HCT116 (cell line): ENCODE data around the gene PIP4K2A. TPM values are rescaled to one million over a fixed set of nuclear protein-coding genes. Genes with fewer than 3 reads are reported as not detected.

Experiments used
- ATAC-seq: fragments of 200-7000 bp; cut with Tn5 transposase; 2 replicates; pipeline ENCODE4 v1.9.1; 2020; ENCODE audit warnings: mild to moderate bottlenecking, moderate library complexity
- BruUV-seq: library from RNA; stranded (reverse); fragments of 400-500 nt; replicated peaks from 2 replicates; lab custom pipeline; 2021; lab: Mats Ljungman, UMichigan
- CTCF ChIA-PET: fragments of 300-600 bp; sonication (Branson Sonifier 250); formaldehyde crosslinking; loops from one replicate; lab custom pipeline; 2021; ENCODE audit warnings: antibody characterized with exemption; lab: Charles Lee
- POLR2A ChIA-PET: fragments of 300-600, 350-600 bp; sonication (Branson Sonifier 250); formaldehyde crosslinking; loops from one replicate; lab custom pipeline; 2021; ENCODE audit warnings: antibody characterized with exemption; lab: Charles Lee
- RAD21 ChIA-PET, 2 experiments: fragments of 300-600 bp; sonication (Branson Sonifier 250); formaldehyde crosslinking; loops; one replicate each; lab custom pipeline; 2023; ENCODE audit warnings: low total read pairs in 2 of 2; ENCODE audit not compliant: uncharacterized antibody in 2 of 2, unreplicated experiment in 2 of 2, low non-redundant PET in 1 of 2; lab: Charles Lee
- DNase-seq: peaks from one replicate; pipeline ENCODE4 v3.0.0-alpha.2; 2010; ENCODE audit warnings: low read depth, low spot score
- H2AFZ ChIP-seq: fragments of 200-600 bp; shearing (Covaris generic), sonication (generic); 2 replicates; pipeline ENCODE4 v1.6.1; 2017; ENCODE audit warnings: low read depth, mixed run types, mixed read lengths, antibody characterized with exemption, low read length; ENCODE audit not compliant: poor library complexity, severe bottlenecking
- H3K27ac ChIP-seq: 2 replicates; pipeline ENCODE4 v1.5.1; 2012; ENCODE audit warnings: low read depth, low read length
- H3K27me3 ChIP-seq: fragments of 200-600 bp; sonication (generic); 2 replicates; pipeline ENCODE4 v1.6.1; 2016; ENCODE audit warnings: mixed run types, low read length, mixed read lengths; ENCODE audit not compliant: insufficient read depth
- H3K36me3 ChIP-seq, 2 experiments: fragments of 200-500 bp in 1 of 2; fragments of 200-600 bp in 1 of 2; sonication (Bioruptor generic) in 1 of 2; sonication (generic) in 1 of 2; 2 replicates each; pipeline versions ENCODE4 v1.5.1 to v1.6.1; 2014 to 2016; ENCODE audit warnings: low read length in 2 of 2, inconsistent platforms in 1 of 2, mixed read lengths in 1 of 2, mixed run types in 1 of 2; ENCODE audit not compliant: insufficient read depth in 2 of 2, control insufficient read depth in 1 of 2
- H3K4me1 ChIP-seq, 2 experiments: fragments of 200-600 bp in 1 of 2; sonication (generic) in 1 of 2; 2 replicates each; pipeline versions ENCODE4 v1.5.1 to v1.6.1; 2012 to 2017; ENCODE audit warnings: low read length in 2 of 2, inconsistent platforms in 1 of 2, mild to moderate bottlenecking in 1 of 2, mixed read lengths in 1 of 2, mixed run types in 1 of 2, moderate library complexity in 1 of 2; ENCODE audit not compliant: insufficient read depth in 2 of 2, control insufficient read depth in 1 of 2
- H3K4me2 ChIP-seq: fragments of 200-600 bp; sonication (generic); 2 replicates; pipeline ENCODE4 v1.6.1; 2017; ENCODE audit warnings: mixed run types, low read length, mixed read lengths
- H3K4me3 ChIP-seq, 2 experiments: fragments of 200-600 bp in 1 of 2; sonication (generic) in 1 of 2; replicated peaks in 1 of 2; 2 replicates each; pipeline ENCODE4 v1.5.1; 2011 to 2016; ENCODE audit warnings: low read length in 2 of 2, control low read depth in 1 of 2, low read depth in 1 of 2, mild to moderate bottlenecking in 1 of 2, mixed read lengths in 1 of 2, mixed run types in 1 of 2
- H3K79me2 ChIP-seq: fragments of 200-600 bp; sonication (generic); 2 replicates; pipeline ENCODE4 v1.6.1; 2017; ENCODE audit warnings: mild to moderate bottlenecking, mixed run types, low read length, moderate library complexity, mixed read lengths; ENCODE audit not compliant: insufficient read depth
- H3K9ac ChIP-seq: fragments of 200-600 bp; sonication (generic); 2 replicates; pipeline ENCODE4 v1.6.1; 2016; ENCODE audit warnings: low read length, mixed read lengths
- H3K9me2 ChIP-seq: fragments of 200-600 bp; sonication (generic), shearing (Covaris generic); 2 replicates; pipeline ENCODE4 v1.6.1; 2017; ENCODE audit warnings: mixed run types, mild to moderate bottlenecking, moderate library complexity; ENCODE audit not compliant: insufficient read depth
- H3K9me3 ChIP-seq, 2 experiments: fragments of 200-500 bp in 1 of 2; fragments of 200-600 bp in 1 of 2; sonication (Bioruptor generic) in 1 of 2; sonication (generic) in 1 of 2; 2 replicates each; pipeline ENCODE4 v1.6.1; 2014 to 2017; ENCODE audit warnings: low read length in 2 of 2, mixed read lengths in 2 of 2, inconsistent platforms in 1 of 2, low read depth in 1 of 2, mild to moderate bottlenecking in 1 of 2, mixed run types in 1 of 2, moderate library complexity in 1 of 2; ENCODE audit not compliant: control insufficient read depth in 1 of 2, insufficient read depth in 1 of 2
- H4K20me1 ChIP-seq: fragments of 200-600 bp; sonication (generic), shearing (Covaris generic); 2 replicates; pipeline ENCODE4 v1.6.1; 2017; ENCODE audit warnings: mixed run types, mild to moderate bottlenecking, moderate library complexity; ENCODE audit not compliant: insufficient read depth
- CBX3 ChIP-seq: IDR thresholded peaks from 2 replicates; pipeline ENCODE4 v1.6.1; 2012; ENCODE audit warnings: low read depth
- CEBPB ChIP-seq: IDR thresholded peaks from 2 replicates; pipeline ENCODE4 v1.6.1; 2012; ENCODE audit warnings: low read depth
- CTCF ChIP-seq, 3 experiments: fragments of 200-600 bp in 1 of 3; sonication (generic) in 1 of 3; IDR thresholded peaks in 2 of 3; conservative IDR thresholded peaks in 1 of 3; 2 replicates each; pipeline ENCODE4 v1.5.1; 2012 to 2017; ENCODE audit warnings: low read depth in 2 of 3, low read length in 2 of 3, antibody characterized with exemption in 1 of 3, borderline replicate concordance in 1 of 3, control low read depth in 1 of 3, mild to moderate bottlenecking in 1 of 3, mixed read lengths in 1 of 3, mixed run types in 1 of 3, moderate library complexity in 1 of 3; ENCODE audit not compliant: insufficient read depth in 1 of 3
- EGR1 ChIP-seq: IDR thresholded peaks from 2 replicates; pipeline ENCODE4 v1.6.1; 2012; ENCODE audit warnings: low read depth
- ELF1 ChIP-seq: IDR thresholded peaks from 2 replicates; pipeline ENCODE4 v1.6.1; 2012; ENCODE audit warnings: low read depth, borderline replicate concordance
- FOSL1 ChIP-seq: IDR thresholded peaks from 2 replicates; pipeline ENCODE4 v1.6.1; 2012; ENCODE audit warnings: low read depth
- MAX ChIP-seq: IDR thresholded peaks from 2 replicates; pipeline ENCODE4 v1.6.1; 2012
- POLR2A ChIP-seq: IDR thresholded peaks from 2 replicates; pipeline ENCODE4 v1.7.0; 2011; ENCODE audit warnings: borderline replicate concordance; ENCODE audit not compliant: insufficient read depth, insufficient read length; ENCODE audit errors: extremely low read depth
- POLR2AphosphoS5 ChIP-seq: IDR thresholded peaks from 2 replicates; pipeline ENCODE4 v1.6.1; 2011; ENCODE audit warnings: mild to moderate bottlenecking, low read depth, low read length, moderate library complexity
- RAD21 ChIP-seq: IDR thresholded peaks from 2 replicates; pipeline ENCODE4 v1.6.1; 2012; ENCODE audit warnings: low read depth, mild to moderate bottlenecking
- SIN3A ChIP-seq: IDR thresholded peaks from 2 replicates; pipeline ENCODE4 v1.6.1; 2012; ENCODE audit warnings: low read depth
- SP1 ChIP-seq: IDR thresholded peaks from 2 replicates; pipeline ENCODE4 v1.6.1; 2012; ENCODE audit warnings: low read depth
- SRF ChIP-seq: IDR thresholded peaks from 2 replicates; pipeline ENCODE4 v1.6.1; 2012; ENCODE audit warnings: low read depth
- TCF7L2 ChIP-seq: IDR thresholded peaks from 2 replicates; pipeline ENCODE4 v1.7.0; 2011; ENCODE audit warnings: borderline replicate concordance, inconsistent platforms; ENCODE audit not compliant: insufficient read depth, insufficient read length; ENCODE audit errors: extremely low read depth
- YY1 ChIP-seq: IDR thresholded peaks from 2 replicates; pipeline ENCODE4 v1.6.1; 2011; ENCODE audit warnings: low read length, low read depth, moderate library complexity, mild to moderate bottlenecking; ENCODE audit not compliant: insufficient replicate concordance; ENCODE audit errors: extremely low read depth
- ZBTB33 ChIP-seq: IDR thresholded peaks from 2 replicates; pipeline ENCODE4 v1.6.1; 2011; ENCODE audit warnings: mild to moderate bottlenecking, low read length, moderate library complexity; ENCODE audit not compliant: insufficient replicate concordance; ENCODE audit errors: extremely low read depth
- ZNF274 ChIP-seq: fragments of 200-500 bp; sonication (Bioruptor generic); IDR thresholded peaks from 2 replicates; pipeline ENCODE4 v1.6.1; 2014; ENCODE audit warnings: mild to moderate bottlenecking, low read depth, low read length, inconsistent platforms
- intact Hi-C: fragments of 100-400 bp; cut with micrococcal nuclease; formaldehyde crosslinking; loops from 2 replicates; pipeline ENCODE4 v1.10.0; 2022
- total RNA-seq: library from RNA; stranded (reverse); gene quantifications from one replicate; pipeline ENCODE4 v1.2.1, GENCODE V29; 2021; ENCODE audit not compliant: unreplicated experiment
- TF ChIP-seq, protein P1 (sequence below): IDR thresholded peaks from 2 replicates; pipeline ENCODE4 v1.6.1; 2012

PIP4K2A gene
- total RNA-seq, 1 experiment from 2014 or later, result 41.9 TPM

DNA sequence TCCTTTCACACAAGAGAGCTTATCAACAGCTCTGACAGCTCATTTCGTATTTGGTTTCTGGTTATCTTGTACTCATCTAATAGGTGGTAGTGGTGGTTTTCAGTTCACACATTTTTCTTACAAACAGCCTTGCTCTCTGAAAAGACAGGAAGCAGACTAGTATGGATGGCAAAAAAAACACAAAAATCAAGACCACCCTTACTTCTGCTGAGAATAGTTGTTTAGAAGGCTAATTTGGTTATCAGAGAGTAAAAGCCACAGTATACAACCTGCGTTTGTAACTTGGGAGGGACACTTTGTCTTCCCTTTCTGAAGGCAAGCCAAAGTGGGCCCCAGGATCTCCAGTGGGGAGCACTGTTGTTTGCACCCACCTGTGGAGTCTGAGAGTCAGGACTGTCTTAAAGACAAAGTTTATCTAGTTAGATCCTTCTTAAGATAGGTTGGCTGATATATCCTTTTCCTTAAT lies 68.0 kb downstream of the PIP4K2A start:
- Histone ChIP-seq H3K36me3 (no peaks in the 10 kb centered on the region), H2AFZ (no peak overlapping the region), H3K4me2 (no peak overlapping the region), H4K20me1 (no peaks in the 10 kb centered on the region), H3K4me1 (peaks cover 6 to 22% of the 10 kb centered on the region in 2 experiments; a peak in 2 of 4 replicates), H3K9me2 (no peaks in the 10 kb centered on the region), H3K9ac (no peak overlapping the region), H3K4me3 (no peak overlapping the region), H3K27me3 (no peaks in the 10 kb centered on the region), H3K9me3 (no peaks in the 10 kb centered on the region), H3K79me2 (peaks cover 100% of the 10 kb centered on the region), H3K27ac (no peak overlapping the region)
- no peak for ATAC-seq
- TF ChIP-seq CBX3 (no peak), TCF7L2 (no peak), ZBTB33 (no peak), ZNF274 (no peak), FOSL1 (no peak), EGR1 (no peak), SRF (no peak), POLR2AphosphoS5 (no peak), CEBPB (no peak), RAD21 (no peak), ELF1 (no peak), POLR2A (no peak), MAX (no peak), CTCF (IDR thresholded peaks at IDR 0.05 in 2 of 3, conservative IDR thresholded peaks at IDR 0.05 in 1 of 3; ENCODE audit: borderline replicate concordance in 1 of 3, insufficient read depth in 1 of 3, low read depth in 2 of 3, low read length in 2 of 3) (no peak), YY1 (no peak), SIN3A (no peak), SP1 (no peak)
- TF ChIP-seq, protein P1, sequence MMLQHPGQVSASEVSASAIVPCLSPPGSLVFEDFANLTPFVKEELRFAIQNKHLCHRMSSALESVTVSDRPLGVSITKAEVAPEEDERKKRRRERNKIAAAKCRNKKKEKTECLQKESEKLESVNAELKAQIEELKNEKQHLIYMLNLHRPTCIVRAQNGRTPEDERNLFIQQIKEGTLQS, result no peak
- no peak for DNase-seq
- ChIA-PET POLR2A (no interaction called here), CTCF (no interaction called here), RAD21 (no interaction called here)
- BruUV-seq, result no TSS peak
- intact Hi-C loops, result no loop called here
